K562 (cell line): Measurements from ENCODE around the gene NELFA. TPM values are rescaled to one million over a fixed set of nuclear protein-coding genes. Genes with fewer than 3 reads are reported as not detected.

Experiments
- ATAC-seq: fragments of 200-7000 bp; cut with Tn5 transposase; 3 replicates; pipeline ENCODE4 v1.9.1; 2020; ENCODE audit warnings: moderate library complexity
- BruUV-seq: library from RNA; stranded (reverse); fragments of 400-500 nt; replicated peaks from 2 replicates; lab custom pipeline; 2021; lab: Mats Ljungman, UMichigan
- CTCF ChIA-PET: fragments of 300-600 bp; formaldehyde crosslinking; extraction: SDS; loops from one replicate; lab custom pipeline; 2021; ENCODE audit warnings: low intra/inter-chr PET ratio; lab: Yijun Ruan, JAX
- POLR2A ChIA-PET: fragments of 300-600, 350-650 bp; sonication (Branson Sonifier 250); formaldehyde crosslinking; extraction: SDS; loops from one replicate; lab custom pipeline; 2021; ENCODE audit warnings: antibody characterized with exemption, inconsistent platforms; lab: Yijun Ruan, JAX
- DNase-seq, 4 experiments: peaks; one replicate each; pipeline versions ENCODE4 v3.0.0 to v3.0.0-alpha.2; 2011 to 2018; ENCODE audit warnings: low spot score in 3 of 4, mixed read lengths in 3 of 4; ENCODE audit errors: extremely low read depth in 1 of 4
- FAIRE-seq: peaks from 2 replicates; lab custom pipeline; 2011; peaks lifted over from hg19 to GRCh38; lab: Jason Lieb, UNC
- H2AFZ ChIP-seq: 2 replicates; pipeline ENCODE4 v1.6.0; 2011; ENCODE audit warnings: low read depth, low read length, control low read depth, inconsistent platforms
- H3K27ac ChIP-seq: fragments of 200-600 bp; 3 replicates; pipeline ENCODE4 v1.8.0; 2011; ENCODE audit warnings: low read depth, mild to moderate bottlenecking, control low read depth, inconsistent platforms, low read length, moderate library complexity, mixed read lengths; ENCODE audit errors: extremely low read depth
- H3K27me3 ChIP-seq, 2 experiments: fragments of 300-600 bp in 1 of 2; 2 replicates in 1 of 2; 3 replicates in 1 of 2; pipeline versions ENCODE4 v1.6.0 to v1.8.0; 2011; ENCODE audit warnings: inconsistent platforms in 2 of 2, low read length in 2 of 2, mild to moderate bottlenecking in 1 of 2, mixed read lengths in 1 of 2, moderate library complexity in 1 of 2; ENCODE audit not compliant: control insufficient read depth in 2 of 2, insufficient read depth in 2 of 2
- H3K36me3 ChIP-seq: fragments of 300-600 bp; 3 replicates; pipeline ENCODE4 v1.8.0; 2011; ENCODE audit warnings: mild to moderate bottlenecking, low read length, inconsistent platforms; ENCODE audit not compliant: control insufficient read depth, insufficient read depth
- H3K4me1 ChIP-seq, 2 experiments: fragments of 200-600 bp in 1 of 2; replicated peaks in 1 of 2; 2 replicates in 1 of 2; 3 replicates in 1 of 2; pipeline versions ENCODE4 v1.5.1 to v1.8.0; 2011; ENCODE audit warnings: inconsistent platforms in 2 of 2, low read length in 2 of 2, mild to moderate bottlenecking in 1 of 2, mixed read lengths in 1 of 2, moderate library complexity in 1 of 2; ENCODE audit not compliant: control insufficient read depth in 2 of 2, insufficient read depth in 2 of 2
- H3K4me2 ChIP-seq: 2 replicates; pipeline ENCODE4 v1.6.1; 2011; ENCODE audit warnings: low read length, control low read depth, inconsistent platforms, mixed read lengths; ENCODE audit not compliant: insufficient read depth
- H3K4me3 ChIP-seq: fragments of 200-600 bp; sonication (generic), shearing (Covaris generic); 2 replicates; pipeline ENCODE4 v1.5.1; 2016; ENCODE audit warnings: control low read depth, inconsistent platforms
- H3K79me2 ChIP-seq: fragments of 200-600 bp; 3 replicates; pipeline ENCODE4 v1.8.0; 2011; ENCODE audit warnings: low read length, inconsistent platforms; ENCODE audit not compliant: control insufficient read depth, insufficient read depth
- H3K9ac ChIP-seq, 2 experiments: 2 replicates each; pipeline versions ENCODE4 v1.6.0 to v1.6.1; 2011; ENCODE audit warnings: low read depth in 2 of 2, low read length in 2 of 2, control low read depth in 1 of 2, inconsistent platforms in 1 of 2, mild to moderate bottlenecking in 1 of 2, mixed read lengths in 1 of 2; ENCODE audit not compliant: insufficient read depth in 1 of 2
- H3K9me1 ChIP-seq: one replicate; pipeline ENCODE4 v1.6.0; 2011; ENCODE audit warnings: inconsistent platforms, mild to moderate bottlenecking, low read length, moderate library complexity; ENCODE audit not compliant: control insufficient read depth, insufficient read depth
- H3K9me3 ChIP-seq: replicated peaks from 2 replicates; pipeline ENCODE4 v1.5.1; 2011; ENCODE audit warnings: low read depth, low read length, inconsistent platforms; ENCODE audit not compliant: control insufficient read depth, insufficient read depth
- H4K20me1 ChIP-seq: replicated peaks from 2 replicates; pipeline ENCODE4 v1.6.1; 2011; ENCODE audit warnings: low read length, inconsistent platforms, mixed read lengths; ENCODE audit not compliant: control insufficient read depth, insufficient read depth
- FIP1L1 ChIP-seq: fragments of 200-400 bp; formaldehyde crosslinking; IDR thresholded peaks from 2 replicates; pipeline ENCODE4 v1.6.1; 2018; ENCODE audit warnings: mild to moderate bottlenecking, low read depth, low read length; ENCODE audit not compliant: poor library complexity, severe bottlenecking
- KDM4B ChIP-seq, 2 experiments: fragments of 450-650 bp in 1 of 2; sonication (generic) in 1 of 2; IDR thresholded peaks; 2 replicates each; pipeline ENCODE4 v1.6.1; 2016 to 2017; ENCODE audit warnings: borderline replicate concordance in 2 of 2, antibody characterized with exemption in 1 of 2, low read depth in 1 of 2, mild to moderate bottlenecking in 1 of 2
- NFIC ChIP-seq: fragments of 450-650 bp; IDR thresholded peaks from 2 replicates; pipeline ENCODE4 v1.6.1; 2017; ENCODE audit warnings: mild to moderate bottlenecking, inconsistent platforms
- POLR2AphosphoS2 ChIP-seq: IDR thresholded peaks from 2 replicates; pipeline ENCODE4 v1.6.1; 2012; ENCODE audit warnings: low read length, improper control_type of control experiment
- POLR2G ChIP-seq: fragments of 200-400 bp; formaldehyde crosslinking; IDR thresholded peaks from 2 replicates; pipeline ENCODE4 v1.6.1; 2017; ENCODE audit warnings: low read depth, mild to moderate bottlenecking, antibody characterized with exemption, low read length, moderate library complexity
- RBM22 ChIP-seq: fragments of 200-400 bp; formaldehyde crosslinking; IDR thresholded peaks from 2 replicates; pipeline ENCODE4 v1.6.1; 2018; ENCODE audit warnings: low read length, low read depth; ENCODE audit not compliant: poor library complexity, severe bottlenecking
- RBM34 ChIP-seq: fragments of 200-400 bp; formaldehyde crosslinking; IDR thresholded peaks from 2 replicates; pipeline ENCODE4 v1.6.1; 2018; ENCODE audit warnings: low read length, borderline replicate concordance; ENCODE audit not compliant: insufficient read depth
- WGBS: fragments of 100-300 bp; shearing (Covaris generic); methylation state at CpG from one replicate; pipeline ENCODE4 v1.1.6; 2016; ENCODE audit warnings: low coverage, mixed read lengths; ENCODE audit not compliant: insufficient coverage; ENCODE audit errors: missing lambda C conversion rate; 5-methylcytosine and 5-hydroxymethylcytosine counted together
- in situ Hi-C: fragments of 300-500 bp; cut with MboI; formaldehyde crosslinking; loops from 4 replicates; pipeline ENCODE4 v1.15.0; 2018; ENCODE audit warnings: inconsistent platforms, mixed read lengths
- intact Hi-C: fragments of 100-400 bp; cut with micrococcal nuclease; formaldehyde crosslinking; loops from 2 replicates; pipeline ENCODE4 v1.14.2; 2022
- polyA plus RNA-seq, 8 experiments: library from polyadenylated mRNA; depleted of rRNA in 4 of 8; stranded (reverse) in 5 of 8; unstranded in 3 of 8; fragments of >200 nt; fragmentation: Nextera tagmentation in 2 of 8; fragmentation: Illumina TruSeq in 1 of 8; extraction: Ambion mirVana in 2 of 8; extraction: Trizol in 1 of 8; gene quantifications; 2 replicates each; pipeline versions ENCODE4 v1.2.1 to v1.2.3, GENCODE V29; 2011 to 2014; ENCODE audit warnings: inconsistent platforms in 1 of 8, missing spikeins in 1 of 8
- total RNA-seq, 7 experiments: library from RNA; depleted of rRNA in 6 of 7; stranded (reverse); fragments of >200 nt in 6 of 7; fragmentation: Illumina TruSeq in 2 of 7; extraction: Trizol in 2 of 7; gene quantifications; 2 replicates each; pipeline versions ENCODE4 v1.2.1 to v1.2.3, GENCODE V29; 2011 to 2021; ENCODE audit warnings: low replicate concordance in 1 of 7
- TF ChIP-seq, protein P1 (sequence below): fragments of 250-450 bp; sonication (Bioruptor Pico); IDR thresholded peaks from 2 replicates; pipeline ENCODE4 v1.5.1; 2021; ENCODE audit warnings: mild to moderate bottlenecking

NELFA gene
- total and polyA plus RNA-seq, 9 of the 15 experiments (the other 6 are each of a cell fraction or from before 2014, with no cell fraction given): 0.76 to 59.6 (median 14.8) TPM

DNA sequence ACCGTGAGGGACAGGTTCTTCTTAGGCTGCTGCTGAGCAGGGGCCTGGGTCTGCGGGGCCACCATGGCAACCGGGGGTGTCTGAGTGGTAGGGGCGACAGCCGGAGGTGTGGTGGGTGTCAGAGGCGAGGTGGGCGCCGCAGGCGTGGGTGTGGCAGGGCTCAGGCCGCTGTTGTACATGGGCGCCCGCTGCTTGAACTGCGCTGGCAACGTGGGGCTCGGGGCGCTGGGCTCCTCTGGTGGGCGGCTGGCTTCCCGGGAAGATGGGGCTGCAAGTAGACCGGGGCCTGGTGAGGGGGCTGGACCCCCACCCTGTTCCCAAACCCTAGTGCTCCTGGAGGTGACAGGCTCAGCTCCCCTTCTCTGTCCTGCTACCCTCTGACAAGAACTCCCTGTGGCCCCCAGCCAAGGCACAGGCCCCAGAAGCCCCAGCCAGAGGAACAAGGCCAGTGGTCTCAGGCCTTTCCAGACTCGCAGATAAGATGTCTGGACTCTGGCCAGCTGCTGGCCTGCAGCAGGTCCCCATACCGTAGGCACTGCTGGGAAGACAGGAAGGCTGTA is 24.8 kb downstream of the NELFA start:
- in situ Hi-C loops (no loop called here), intact Hi-C loops (no loop called here)
- Histone ChIP-seq H3K79me2 (no peaks in the 10 kb centered on the region), H3K4me2 (no peak overlapping the region), H3K9me3 (no peaks in the 10 kb centered on the region), H3K9ac (0 out of 4 replicates have a peak overlapping the region, but pooled peaks of 1 of the 2 experiments have one; percentile 30), H3K9me1 (no peaks in the 10 kb centered on the region), H3K4me3 (no peak overlapping the region), H3K27me3 (no peaks in the 10 kb centered on the region), H3K4me1 (peaks cover 2 to 55% of the 10 kb centered on the region in 2 experiments; a peak in 4 of 5 replicates), H3K36me3 (peaks cover 96% of the 10 kb centered on the region), H4K20me1 (peaks cover 15% of the 10 kb centered on the region), H3K27ac (no peak overlapping the region), H2AFZ (no peak overlapping the region)
- no peak for FAIRE-seq
- 92% methylated on average over 21 of the region's 21 CpGs for WGBS
- POLR2A ChIA-PET: interaction anchor here (0.8 kb wide), 2 partner anchors 25 to 62 kb away, joined by 4 to 5 read pairs; partner anchors contain the start of gene NELFA
- CTCF ChIA-PET: no interaction called here
- TF ChIP-seq, protein P1, sequence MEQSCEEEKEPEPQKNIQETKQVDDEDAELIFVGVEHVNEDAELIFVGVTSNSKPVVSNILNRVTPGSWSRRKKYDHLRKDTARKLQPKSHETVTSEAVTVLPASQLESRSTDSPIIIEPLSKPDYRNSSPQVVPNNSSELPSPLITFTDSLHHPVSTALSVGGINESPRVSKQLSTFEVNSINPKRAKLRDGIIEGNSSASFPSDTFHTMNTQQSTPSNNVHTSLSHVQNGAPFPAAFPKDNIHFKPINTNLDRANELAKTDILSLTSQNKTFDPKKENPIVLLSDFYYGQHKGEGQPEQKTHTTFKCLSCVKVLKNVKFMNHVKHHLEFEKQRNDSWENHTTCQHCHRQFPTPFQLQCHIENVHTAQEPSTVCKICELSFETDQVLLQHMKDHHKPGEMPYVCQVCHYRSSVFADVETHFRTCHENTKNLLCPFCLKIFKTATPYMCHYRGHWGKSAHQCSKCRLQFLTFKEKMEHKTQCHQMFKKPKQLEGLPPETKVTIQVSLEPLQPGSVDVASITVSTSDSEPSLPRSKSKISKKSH: no peak
- TF ChIP-seq POLR2AphosphoS2 (peak; percentile 24; the same call in 1 of the 2 replicates), NFIC (peak; percentile 22; the same call in 1 of the 2 replicates), RBM34 (no peak), FIP1L1 (peak; percentile 24), KDM4B (IDR thresholded peaks at IDR 0.05; ENCODE audit: borderline replicate concordance in 2 of 2, low read depth in 1 of 2) (no peak), RBM22 (peak; percentile 89), POLR2G (peak; percentile 68)
- DNase-seq: no peak
- BruUV-seq: no TSS peak
- no peak for ATAC-seq
